HepG2 (cell line): Measurements from ENCODE around the gene AP5B1.

ENCODE experiments used
- ARID3A ChIP-seq: IDR thresholded peaks from 2 replicates; pipeline ENCODE4 v1.6.1; 2012; ENCODE audit warnings: low read depth, low read length, improper control_type of control experiment
- CTCF ChIP-seq: sonication (generic); formaldehyde crosslinking; IDR thresholded peaks from 2 replicates; pipeline ENCODE4 v1.5.0; 2020; ENCODE audit warnings: mild to moderate bottlenecking, missing genetic modification reagents, moderate library complexity
- ESRRA ChIP-seq: sonication (generic); formaldehyde crosslinking; IDR thresholded peaks from 2 replicates; pipeline ENCODE4 v1.5.1; 2020; ENCODE audit warnings: mild to moderate bottlenecking, low read depth, missing genetic modification reagents
- HCFC1 ChIP-seq: fragments of 150-350 bp; IDR thresholded peaks from 2 replicates; pipeline ENCODE4 v1.6.1; 2014; ENCODE audit warnings: low read depth, low read length
- HNF4A ChIP-seq: sonication (generic); formaldehyde crosslinking; IDR thresholded peaks from 2 replicates; pipeline ENCODE4 v1.4.0; 2020; ENCODE audit warnings: missing genetic modification reagents
- NFE2L2 ChIP-seq: fragments of 150-350 bp; IDR thresholded peaks from 2 replicates; pipeline ENCODE4 v1.6.1; 2014; ENCODE audit warnings: low read length
- PAWR ChIP-seq: sonication (generic); formaldehyde crosslinking; IDR thresholded peaks from 2 replicates; pipeline ENCODE4 v1.4.0; 2020; ENCODE audit warnings: missing genetic modification reagents, mild to moderate bottlenecking, borderline replicate concordance
- PHB2 ChIP-seq: fragments of 450-650 bp; IDR thresholded peaks from 2 replicates; pipeline ENCODE4 v1.6.1; 2018; ENCODE audit not compliant: partially characterized antibody
- POGZ ChIP-seq: sonication (generic); formaldehyde crosslinking; IDR thresholded peaks from 2 replicates; pipeline ENCODE4 v1.4.0; 2020; ENCODE audit warnings: mild to moderate bottlenecking, missing genetic modification reagents
- TRIM22 ChIP-seq: fragments of 450-650 bp; IDR thresholded peaks from 2 replicates; pipeline ENCODE4 v1.6.1; 2017
- ZBED4 ChIP-seq: sonication (generic); formaldehyde crosslinking; IDR thresholded peaks from 2 replicates; pipeline ENCODE4 v1.4.0; 2020; ENCODE audit warnings: missing genetic modification reagents, borderline replicate concordance
- ZNF644 ChIP-seq: IDR thresholded peaks from 2 replicates; pipeline ENCODE4 v1.6.1; 2016; ENCODE audit warnings: low read depth

- no peak for TF ChIP-seq ARID3A
- TF ChIP-seq PAWR: no peak
- TF ChIP-seq POGZ: no peak
- TF ChIP-seq ESRRA (CRISPR knock-in tag): no peak
- no peak for TF ChIP-seq ZBED4
- no peak for TF ChIP-seq HCFC1
- TF ChIP-seq HNF4A: no peak
- TF ChIP-seq TRIM22: no peak
- TF ChIP-seq NFE2L2: no peak
- TF ChIP-seq CTCF: no peak
- no peak for TF ChIP-seq PHB2
- TF ChIP-seq ZNF644 (CRISPR knock-in tag): no peak
Observed at GRCh38 chr11:65736810-65737209, 44.0 kb downstream of the AP5B1 start.
